Measurements from ENCODE around the gene MVB12B. TPM values are rescaled to one million over a fixed set of nuclear protein-coding genes. Genes with fewer than 3 reads are reported as not detected.

The MVB12B gene
- total and polyA plus RNA-seq, 2 of the 8 experiments (the other 6 are each of a cell fraction or from before 2014, with no cell fraction given) = 2.6 to 5.0 TPM

GRCh38 chr9:126401581-126401980 is 75.0 kb downstream of the MVB12B start:
- Histone ChIP-seq H2BK20ac (ENCODE audit: low read length) (no peak overlapping the region), H3K4me2 (ENCODE audit: insufficient read depth in 1 of 2, low read depth in 2 of 2, low read length in 2 of 2) (no peak overlapping the region), H2BK120ac (replicated peaks; ENCODE audit: low read depth, low read length) (no peak overlapping the region), H3K23ac (ENCODE audit: insufficient read length) (no peak overlapping the region), H3K56ac (replicated peaks; ENCODE audit: insufficient read length, low read depth, low read length) (no peak overlapping the region), H3K79me1 (ENCODE audit: low read depth, low read length) (no peaks in the 10 kb centered on the region), H4K5ac (ENCODE audit: insufficient read length, low read depth, low read length) (no peak overlapping the region), H3K79me2 (ENCODE audit: control insufficient read depth in 1 of 2, insufficient read depth in 2 of 2, low read length in 2 of 2) (no peaks in the 10 kb centered on the region), H3K27me3 (replicated peaks in 1 of 4; ENCODE audit: control insufficient read depth in 3 of 4, extremely low read depth in 1 of 4, insufficient read depth in 3 of 4, low read length in 3 of 4) (no peaks in the 10 kb centered on the region), H2BK12ac (ENCODE audit: low read depth, low read length) (no peak overlapping the region), H3K9ac (replicated peaks in 1 of 4; ENCODE audit: extremely low read depth in 1 of 4, low read depth in 3 of 4, low read length in 3 of 4) (no peak overlapping the region), H3K23me2 (ENCODE audit: low read depth, low read length) (no peaks in the 10 kb centered on the region), H3K4me3 (ENCODE audit: extremely low read depth in 1 of 4, insufficient read depth in 2 of 4, low read depth in 3 of 4, low read length in 4 of 4) (no peak overlapping the region), H3K9me3 (ENCODE audit: insufficient read depth in 2 of 2, low read depth in 1 of 2, low read length in 1 of 2) (no peaks in the 10 kb centered on the region), H2BK5ac (ENCODE audit: low read depth, low read length) (no peak overlapping the region; the same call in 1 of the 2 replicates), H4K91ac (replicated peaks; ENCODE audit: insufficient read length, low read length) (no peak overlapping the region), H3K27ac (ENCODE audit: low read depth, low read length) (no peak overlapping the region), H4K20me1 (replicated peaks in 1 of 2; ENCODE audit: control insufficient read depth in 1 of 2, insufficient read depth in 2 of 2, low read length in 2 of 2) (no peaks in the 10 kb centered on the region), H2AK5ac (ENCODE audit: low read depth, low read length) (no peak overlapping the region), H3K14ac (ENCODE audit: insufficient read length) (no peak overlapping the region), H2BK15ac (ENCODE audit: low read length) (no peak overlapping the region), H2AFZ (ENCODE audit: low read length) (no peak overlapping the region), H3K36me3 (ENCODE audit: control insufficient read depth in 2 of 4, insufficient read depth in 4 of 4, low read length in 3 of 4) (no peaks in the 10 kb centered on the region), H4K8ac (ENCODE audit: extremely low read depth, insufficient read depth, low read length) (no peak overlapping the region), H3K4me1 (replicated peaks in 1 of 4; ENCODE audit: control insufficient read depth in 3 of 4, insufficient read depth in 4 of 4, low read length in 3 of 4) (peaks cover 0 to 4% (median 3%) of the 10 kb centered on the region in 4 experiments; a peak in 3 of 7 replicates), H3K18ac (ENCODE audit: extremely low read depth, low read length) (no peak overlapping the region), H3K4ac (replicated peaks; ENCODE audit: insufficient read length, low read depth, low read length) (no peak overlapping the region)
- ChIA-PET POLR2A (ENCODE audit: partially characterized antibody) (no interaction called here), CTCF (ENCODE audit: partially characterized antibody) (interaction anchor here (0.7 to 7.8 kb wide), 5 partner anchors 15 to 98 kb away, joined by 3 to 54 read pairs (median 3); no protein-coding TSS in a partner anchor)
- DNase-seq (ENCODE audit: low read depth in 1 of 2, low spot score in 2 of 2) (no peak), FAIRE-seq (no peak)
- 87% methylated on average over 12 of the region's 12 CpGs; no CpG with 5 or more reads in 1 of the 2 experiments for WGBS, 2 experiments (ENCODE audit: extremely low coverage in 1 of 2, insufficient coverage in 1 of 2, insufficient read length in 1 of 2, insufficient replicate concordance in 2 of 2, low coverage in 1 of 2, low lambda C conversion rate in 2 of 2, missing lambda C conversion rate in 1 of 2)
- TF ChIP-seq POLR2A (IDR thresholded peaks at IDR 0.05; ENCODE audit: control extremely low read depth in 1 of 2, low read depth in 2 of 2, low read length in 2 of 2) = no peak
